Psoas muscle (tissue), 8 donors: ENCODE results near the gene DPF1. TPM values are rescaled to one million over a fixed set of nuclear protein-coding genes. Genes with fewer than 3 reads are reported as not detected.

ENCODE experiments used
- ATAC-seq, 4 donors: fragments of 200-7000 bp; cut with Tn5 transposase; one replicate each; pipeline ENCODE4 v1.9.1; 2020; ENCODE audit warnings: moderate library complexity in 3 of 4, mild to moderate bottlenecking in 2 of 4
- DNase-seq, 2 donors: peaks; one replicate each; pipeline ENCODE4 v3.0.0-alpha.2; 2020
- H3K27ac ChIP-seq: fragments of 200-600 bp; one replicate; pipeline ENCODE4 v1.8.0; 2022
- H3K27me3 ChIP-seq, 3 donors: fragments of 200-600 bp in 1 of 3; one replicate each; pipeline versions ENCODE4 v1.6.1 to v1.8.0; 2013 to 2022; ENCODE audit warnings: low read length in 2 of 3, mild to moderate bottlenecking in 2 of 3, moderate library complexity in 1 of 3; ENCODE audit not compliant: insufficient read depth in 3 of 3
- H3K36me3 ChIP-seq, 2 donors: fragments of 200-600 bp in 1 of 2; one replicate each; pipeline versions ENCODE4 v1.6.1 to v1.8.0; 2013 to 2022; ENCODE audit warnings: low read depth in 1 of 2, mild to moderate bottlenecking in 1 of 2, moderate library complexity in 1 of 2; ENCODE audit not compliant: insufficient read depth in 1 of 2
- H3K4me1 ChIP-seq: fragments of 200-600 bp; one replicate; pipeline ENCODE4 v1.8.0; 2022
- H3K4me3 ChIP-seq: fragments of 200-600 bp; one replicate; pipeline ENCODE4 v1.8.0; 2022; ENCODE audit warnings: mild to moderate bottlenecking
- H3K9me3 ChIP-seq: fragments of 200-600 bp; one replicate; pipeline ENCODE4 v1.8.0; 2022
- WGBS, 3 donors: extraction: QIAGEN DNeasy Blood & Tissue Kit; methylation state at CpG; one replicate each; pipeline versions ENCODE4 v1.1.6 to v1.1.7; 2013; 5-methylcytosine and 5-hydroxymethylcytosine counted together
- intact Hi-C, 2 donors: fragments of 100-400 bp; cut with DNase I; formaldehyde crosslinking; loops; one replicate each; pipeline versions ENCODE4 v1.11.0 to v1.14.2; 2022
- polyA plus RNA-seq, 3 donors: library from polyadenylated mRNA; stranded (reverse); fragments of 200-250 nt; gene quantifications; one replicate each; pipeline ENCODE4 v1.2.3, GENCODE V29; 2013
- total RNA-seq, 4 donors: library from RNA; stranded (reverse); fragmentation: NEBNext Ultra II Directional in 2 of 4; extraction: Animal tissue kit (Norgen Biotek cat#: 25700) in 2 of 4; gene quantifications; one replicate each; pipeline versions ENCODE4 v1.2.1 to v1.2.4, GENCODE V29; 2021 to 2023
- TF ChIP-seq, protein P1 (sequence below): fragments of 200-600 bp; IDR thresholded peaks from one replicate; pipeline ENCODE4 v1.8.0; 2022; ENCODE audit warnings: antibody characterized with exemption
- donor health status: healthy with polysubstance abuse.
- donor health status: DM: no; HTN: no; CAD: no; lungs with moderate emphysema.
- donor health status: Bipolar disorder and iron deficiency.
- donor health status: healthy.
- donor health status: DM: yes; HTN: yes; CAD: no.
- donor health status: DM: no; HTN: no; CAD: no.
- donor health status: DM: no; HTN: no; CAD: no.
- donor health status: DM: yes; HTN: yes; CAD: no.

Gene DPF1
- total and polyA plus RNA-seq, 7 donors = 0.07 to 0.17 (median 0.16) TPM; not detected in 4

DNA sequence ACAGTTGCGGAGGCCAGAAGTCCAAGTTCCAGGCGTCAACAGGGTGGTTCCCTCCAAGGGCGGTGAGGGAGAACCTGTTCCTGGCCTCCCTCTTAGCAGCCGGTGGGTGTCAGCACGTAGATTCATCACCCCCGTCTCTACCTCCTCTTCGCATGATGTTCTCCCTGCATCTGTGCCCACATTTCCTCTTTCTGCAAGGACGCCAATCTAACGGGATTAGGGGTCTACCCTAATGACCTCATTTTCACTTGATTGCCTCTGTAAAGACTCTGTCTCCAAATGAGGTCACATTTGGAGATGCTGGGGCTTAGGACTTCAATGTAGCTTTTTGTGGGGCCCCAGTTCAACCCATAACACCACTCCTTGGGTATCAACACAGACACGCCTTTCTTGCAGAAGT lies 38.5 kb downstream of the DPF1 start:
- DNase-seq = no peak
- intact Hi-C loops = no loop called here
- H3K36me3 ChIP-seq = peaks cover 3 to 19% of the 10 kb centered on the region in 2 donors
- TF ChIP-seq, protein P1, sequence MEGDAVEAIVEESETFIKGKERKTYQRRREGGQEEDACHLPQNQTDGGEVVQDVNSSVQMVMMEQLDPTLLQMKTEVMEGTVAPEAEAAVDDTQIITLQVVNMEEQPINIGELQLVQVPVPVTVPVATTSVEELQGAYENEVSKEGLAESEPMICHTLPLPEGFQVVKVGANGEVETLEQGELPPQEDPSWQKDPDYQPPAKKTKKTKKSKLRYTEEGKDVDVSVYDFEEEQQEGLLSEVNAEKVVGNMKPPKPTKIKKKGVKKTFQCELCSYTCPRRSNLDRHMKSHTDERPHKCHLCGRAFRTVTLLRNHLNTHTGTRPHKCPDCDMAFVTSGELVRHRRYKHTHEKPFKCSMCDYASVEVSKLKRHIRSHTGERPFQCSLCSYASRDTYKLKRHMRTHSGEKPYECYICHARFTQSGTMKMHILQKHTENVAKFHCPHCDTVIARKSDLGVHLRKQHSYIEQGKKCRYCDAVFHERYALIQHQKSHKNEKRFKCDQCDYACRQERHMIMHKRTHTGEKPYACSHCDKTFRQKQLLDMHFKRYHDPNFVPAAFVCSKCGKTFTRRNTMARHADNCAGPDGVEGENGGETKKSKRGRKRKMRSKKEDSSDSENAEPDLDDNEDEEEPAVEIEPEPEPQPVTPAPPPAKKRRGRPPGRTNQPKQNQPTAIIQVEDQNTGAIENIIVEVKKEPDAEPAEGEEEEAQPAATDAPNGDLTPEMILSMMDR = no peak
- ATAC-seq = no peak
- H3K9me3 ChIP-seq = no peaks in the 10 kb centered on the region
- no peak overlapping the region for H3K27ac ChIP-seq
- WGBS, 3 donors = 91 to 93% (median 93%) methylated on average over 10 of the region's 10 CpGs
- H3K4me3 ChIP-seq = no peak overlapping the region
- H3K27me3 ChIP-seq = no peaks in the 10 kb centered on the region
- H3K4me1 ChIP-seq = no peaks in the 10 kb centered on the region

DNA sequence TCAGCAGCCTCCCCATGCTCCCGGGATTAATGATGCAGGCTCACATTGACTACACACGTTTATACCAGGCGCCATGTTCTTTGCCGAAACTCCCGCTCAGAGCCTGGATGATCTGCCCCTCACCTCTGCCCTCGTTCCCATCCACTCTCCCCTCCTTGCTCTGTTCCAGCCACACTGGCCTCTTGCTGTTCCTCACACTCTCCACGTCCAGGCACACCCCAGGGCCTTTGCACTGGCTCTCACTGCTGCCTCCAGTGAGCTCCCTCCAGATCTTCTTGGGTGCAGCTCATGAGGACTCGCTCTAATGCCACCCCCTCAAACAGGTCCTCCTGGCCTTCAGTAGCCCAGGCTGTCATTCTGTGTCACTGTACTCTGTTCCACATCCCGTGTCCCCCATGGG lies 39.2 kb downstream of the DPF1 start:
- Histone ChIP-seq H3K27ac (peak overlapping the region; percentile 36), H3K36me3 (peaks cover 3 to 19% of the 10 kb centered on the region in 2 donors), H3K9me3 (peaks cover 4% of the 10 kb centered on the region), H3K4me3 (no peak overlapping the region), H3K27me3 (no peaks in the 10 kb centered on the region), H3K4me1 (no peaks in the 10 kb centered on the region)
- 87 to 92% (median 88%) methylated on average over 9 of the region's 9 CpGs for WGBS, 3 donors
- intact Hi-C loops = no loop called here
- ATAC-seq = peak in 2 of 4 donors; percentile 3 to 27
- TF ChIP-seq, protein P1 = no peak
- no peak for DNase-seq

DNA sequence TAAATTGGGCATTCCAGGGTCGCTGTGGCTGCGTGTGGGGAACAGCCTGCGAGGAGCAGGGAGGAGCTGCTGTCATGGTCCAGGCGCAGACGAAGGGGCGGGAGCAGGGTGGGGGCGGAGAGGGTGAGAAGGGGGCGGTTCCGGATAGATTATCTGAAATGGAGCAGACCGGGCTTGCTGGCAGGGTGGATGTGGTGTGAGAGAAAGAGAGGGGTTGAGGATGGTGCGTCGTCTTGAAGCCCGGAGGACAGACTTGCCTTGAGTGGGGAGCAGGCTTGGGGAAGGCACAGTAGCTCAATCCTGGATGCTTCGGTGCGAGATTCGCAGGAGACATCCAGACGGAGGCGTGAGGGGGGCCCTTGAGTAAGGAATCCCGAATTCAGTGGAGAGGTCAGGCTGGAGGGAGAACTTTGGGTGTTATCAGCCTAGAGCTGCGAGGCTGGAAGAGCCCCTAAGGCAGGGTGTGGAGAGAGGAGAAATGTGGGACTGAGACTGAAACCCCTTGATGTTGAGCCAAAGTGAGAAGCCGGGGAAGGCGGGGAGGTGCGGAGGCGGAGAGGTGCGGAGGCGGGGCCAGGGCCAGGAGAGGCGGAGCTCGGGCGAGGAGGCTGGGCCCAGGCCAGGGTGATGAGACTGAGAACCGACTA lies 40.6 kb downstream of the DPF1 start:
- TF ChIP-seq, protein P1 = no peak
- DNase-seq (peak; percentile 41 to 67), ATAC-seq (peak; percentile 25 to 63 (median 38))
- H3K4me1 ChIP-seq = no peaks in the 10 kb centered on the region
- no peaks in the 10 kb centered on the region for H3K27me3 ChIP-seq
- intact Hi-C loops = no loop called here
- 53 to 61% (median 61%) methylated on average over 30 of the region's 30 CpGs for WGBS, 3 donors
- H3K4me3 ChIP-seq = peak overlapping the region; percentile 30
- H3K9me3 ChIP-seq = peaks cover 8% of the 10 kb centered on the region
- H3K27ac ChIP-seq = peak overlapping the region; percentile 53
- peaks cover 3 to 19% of the 10 kb centered on the region in 2 donors for H3K36me3 ChIP-seq

DNA sequence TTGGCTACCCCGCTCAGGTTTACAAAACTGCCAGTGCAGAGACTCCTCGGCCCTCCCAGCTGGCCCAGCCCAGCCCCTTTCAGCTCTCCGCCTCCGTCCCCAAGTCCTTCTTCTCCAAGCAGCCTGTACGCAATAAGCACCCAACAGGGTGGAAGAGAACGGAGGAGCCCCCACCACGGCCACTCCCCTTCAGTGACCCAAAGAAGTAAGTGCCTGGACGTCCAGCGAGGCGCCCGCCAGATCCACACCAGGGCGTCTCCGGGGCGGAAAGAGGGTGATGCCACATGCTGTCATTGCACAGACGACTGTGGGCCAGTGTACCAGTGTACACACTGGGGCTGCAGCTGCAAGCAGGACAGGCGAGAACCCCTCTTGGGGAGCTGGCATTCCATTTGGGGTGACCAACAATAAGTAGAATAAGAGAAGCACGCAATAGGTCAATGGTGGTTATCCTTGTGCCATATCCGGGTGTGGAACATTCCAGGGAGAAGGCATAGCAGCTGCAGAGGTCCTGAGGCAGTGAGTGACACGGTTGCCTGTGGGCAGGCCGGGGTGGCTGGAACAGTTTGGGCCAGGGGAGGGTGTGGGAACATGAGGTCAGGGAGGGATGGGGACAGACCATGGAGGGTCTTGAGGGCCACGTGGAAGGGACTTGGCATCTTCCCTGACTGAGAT lies 41.3 kb downstream of the DPF1 start:
- TF ChIP-seq, protein P1 = no peak
- H3K36me3 ChIP-seq = peaks cover 3 to 19% of the 10 kb centered on the region in 2 donors

More for the DNA sequence above, 41.3 kb downstream of the DPF1 start:
- 76 to 85% (median 76%) methylated on average over 21 of the region's 21 CpGs for WGBS, 3 donors
- DNase-seq (no peak), ATAC-seq (no peak)
- Histone ChIP-seq H3K4me1 (no peaks in the 10 kb centered on the region), H3K27ac (no peak overlapping the region), H3K4me3 (no peak overlapping the region), H3K27me3 (no peaks in the 10 kb centered on the region), H3K9me3 (peaks cover 8% of the 10 kb centered on the region)
- intact Hi-C loops = no loop called here
